Erythroblast (primary cell): ENCODE results near the gene COPS4.

Experiments used
- GATA1 ChIP-seq: IDR thresholded peaks from 2 replicates; pipeline ENCODE4 v1.6.1; 2011; ENCODE audit warnings: low read depth, mild to moderate bottlenecking, control low read depth, low read length, moderate library complexity
- POLR2A ChIP-seq: IDR thresholded peaks from 2 replicates; pipeline ENCODE4 v1.6.1; 2011; ENCODE audit warnings: mild to moderate bottlenecking, low read length

DNA sequence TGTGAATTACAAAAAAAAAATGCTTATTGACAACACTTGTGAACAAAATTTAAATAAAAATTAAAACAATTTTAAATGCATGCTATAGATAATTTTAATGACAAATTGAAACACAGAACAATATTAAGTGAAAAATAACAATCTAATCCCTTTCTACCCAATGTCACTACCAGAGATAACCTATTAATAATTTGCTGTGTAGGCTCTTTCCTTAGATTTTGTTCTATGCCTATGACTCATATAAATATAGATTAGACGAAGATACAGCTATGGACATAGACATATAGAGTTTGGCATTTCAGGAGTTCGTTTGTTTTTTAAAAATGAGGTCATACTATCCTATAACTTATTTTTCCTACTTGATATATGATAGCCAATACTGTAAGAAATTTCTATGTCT lies 61.4 kb downstream of the COPS4 start:
- TF ChIP-seq POLR2A (no peak), GATA1 (no peak)
